H1 (cell line): ENCODE data around the gene SEMG2. TPM values are rescaled to one million over a fixed set of nuclear protein-coding genes. Genes with fewer than 3 reads are reported as not detected.

ENCODE experiments used
- CTCF ChIA-PET: fragments of 300-600 bp; sonication (Branson Sonifier 250); formaldehyde crosslinking; loops from one replicate; lab custom pipeline; 2021; ENCODE audit not compliant: partially characterized antibody; lab: Charles Lee
- POLR2A ChIA-PET: fragments of 300-600 bp; sonication (Branson Sonifier 250); formaldehyde crosslinking; loops from one replicate; lab custom pipeline; 2021; ENCODE audit warnings: inconsistent platforms; ENCODE audit not compliant: partially characterized antibody; lab: Charles Lee
- DNase-seq, 2 experiments: peaks; one replicate each; pipeline versions ENCODE4 v3.0.0 to v3.0.0-alpha.2; 2010 to 2022; ENCODE audit warnings: low spot score in 2 of 2, low read depth in 1 of 2, mixed read lengths in 1 of 2
- FAIRE-seq: peaks from 2 replicates; lab custom pipeline; 2011; peaks lifted over from hg19 to GRCh38; lab: Jason Lieb, UNC
- H2AFZ ChIP-seq: 2 replicates; pipeline ENCODE4 v1.8.1; 2012; ENCODE audit warnings: low read length, inconsistent platforms
- H2AK5ac ChIP-seq: 2 replicates; pipeline ENCODE4 v1.6.1; 2013; ENCODE audit warnings: low read depth, low read length
- H2BK120ac ChIP-seq: replicated peaks from 2 replicates; pipeline ENCODE3; 2013; ENCODE audit warnings: low read depth, low read length, inconsistent platforms
- H2BK12ac ChIP-seq: 2 replicates; pipeline ENCODE4 v1.6.1; 2013; ENCODE audit warnings: low read depth, low read length
- H2BK15ac ChIP-seq: 2 replicates; pipeline ENCODE4 v1.6.1; 2013; ENCODE audit warnings: low read length
- H2BK20ac ChIP-seq: 2 replicates; pipeline ENCODE4 v1.6.1; 2013; ENCODE audit warnings: low read length
- H2BK5ac ChIP-seq: 2 replicates; pipeline ENCODE4 v1.6.1; 2013; ENCODE audit warnings: low read depth, low read length
- H3K14ac ChIP-seq: 2 replicates; pipeline ENCODE4 v1.6.1; 2013; ENCODE audit warnings: inconsistent platforms; ENCODE audit not compliant: insufficient read length
- H3K18ac ChIP-seq: 2 replicates; pipeline ENCODE4 v1.6.1; 2013; ENCODE audit warnings: low read length; ENCODE audit errors: extremely low read depth
- H3K23ac ChIP-seq: 2 replicates; pipeline ENCODE4 v1.6.1; 2013; ENCODE audit warnings: inconsistent platforms; ENCODE audit not compliant: insufficient read length
- H3K23me2 ChIP-seq: 2 replicates; pipeline ENCODE4 v1.6.1; 2013; ENCODE audit warnings: low read depth, low read length
- H3K27ac ChIP-seq: 2 replicates; pipeline ENCODE4 v1.6.1; 2011; ENCODE audit warnings: low read depth, low read length, inconsistent platforms
- H3K27me3 ChIP-seq, 4 experiments: replicated peaks in 1 of 4; 1 replicate in 1 of 4; 2 replicates in 3 of 4; pipeline versions ENCODE4 v1.6.1 to v1.8.1; 2011 to 2013; ENCODE audit warnings: low read length in 3 of 4, mild to moderate bottlenecking in 3 of 4, inconsistent platforms in 2 of 4, mixed read lengths in 2 of 4, moderate library complexity in 1 of 4; ENCODE audit not compliant: control insufficient read depth in 3 of 4, insufficient read depth in 3 of 4; ENCODE audit errors: extremely low read depth in 1 of 4
- H3K36me3 ChIP-seq, 4 experiments: 2 replicates each; pipeline versions ENCODE4 v1.6.1 to v1.8.1; 2011 to 2013; ENCODE audit warnings: mild to moderate bottlenecking in 4 of 4, low read length in 3 of 4, moderate library complexity in 2 of 4, control low read depth in 1 of 4, inconsistent platforms in 1 of 4; ENCODE audit not compliant: insufficient read depth in 4 of 4, control insufficient read depth in 2 of 4
- H3K4ac ChIP-seq: replicated peaks from 2 replicates; pipeline ENCODE3; 2013; ENCODE audit warnings: low read length, low read depth, mixed read lengths, inconsistent platforms; ENCODE audit not compliant: insufficient read length
- H3K4me1 ChIP-seq, 4 experiments: replicated peaks in 1 of 4; 1 replicate in 1 of 4; 2 replicates in 3 of 4; pipeline versions ENCODE4 v1.6.1 to v1.8.1; 2011 to 2013; ENCODE audit warnings: low read length in 3 of 4, inconsistent platforms in 2 of 4, mixed read lengths in 1 of 4; ENCODE audit not compliant: insufficient read depth in 4 of 4, control insufficient read depth in 3 of 4
- H3K4me2 ChIP-seq, 2 experiments: 2 replicates each; pipeline versions ENCODE4 v1.6.1 to v1.8.1; 2011 to 2013; ENCODE audit warnings: low read depth in 2 of 2, low read length in 2 of 2, control low read depth in 1 of 2, inconsistent platforms in 1 of 2, mild to moderate bottlenecking in 1 of 2; ENCODE audit not compliant: insufficient read depth in 1 of 2
- H3K4me3 ChIP-seq, 4 experiments: fragments of 200-600, 300-600 bp in 1 of 4; sonication (generic), shearing (Covaris generic), sonication (Bioruptor Twin) in 1 of 4; 2 replicates each; pipeline versions ENCODE4 v1.5.1 to v1.8.1; 2011 to 2016; ENCODE audit warnings: low read length in 4 of 4, low read depth in 3 of 4, control low read depth in 2 of 4, inconsistent platforms in 2 of 4, mild to moderate bottlenecking in 2 of 4, mixed read lengths in 1 of 4, moderate library complexity in 1 of 4; ENCODE audit not compliant: insufficient read depth in 2 of 4; ENCODE audit errors: extremely low read depth in 1 of 4
- H3K56ac ChIP-seq: replicated peaks from 2 replicates; pipeline ENCODE3; 2013; ENCODE audit warnings: low read depth, mild to moderate bottlenecking, mixed read lengths, low read length, inconsistent platforms; ENCODE audit not compliant: insufficient read length
- H3K79me1 ChIP-seq: 2 replicates; pipeline ENCODE4 v1.6.1; 2013; ENCODE audit warnings: low read depth, low read length, control low read depth
- H3K79me2 ChIP-seq, 2 experiments: 2 replicates each; pipeline versions ENCODE4 v1.6.1 to v1.8.1; 2012 to 2013; ENCODE audit warnings: low read length in 2 of 2, mild to moderate bottlenecking in 2 of 2, inconsistent platforms in 1 of 2; ENCODE audit not compliant: insufficient read depth in 2 of 2, control insufficient read depth in 1 of 2
- H3K9ac ChIP-seq, 4 experiments: replicated peaks in 1 of 4; 1 replicate in 1 of 4; 2 replicates in 3 of 4; pipeline versions ENCODE4 v1.6.1 to v1.8.1; 2011 to 2013; ENCODE audit warnings: low read depth in 3 of 4, low read length in 3 of 4, control low read depth in 2 of 4, mild to moderate bottlenecking in 2 of 4, moderate library complexity in 2 of 4, inconsistent platforms in 1 of 4; ENCODE audit errors: extremely low read depth in 1 of 4
- H3K9me3 ChIP-seq, 2 experiments: 2 replicates each; pipeline versions ENCODE4 v1.6.1 to v1.8.1; 2012 to 2013; ENCODE audit warnings: mild to moderate bottlenecking in 2 of 2, moderate library complexity in 2 of 2, control low read depth in 1 of 2, inconsistent platforms in 1 of 2, low read depth in 1 of 2, low read length in 1 of 2, mixed read lengths in 1 of 2; ENCODE audit not compliant: insufficient read depth in 2 of 2
- H4K20me1 ChIP-seq, 2 experiments: replicated peaks in 1 of 2; 2 replicates each; pipeline versions ENCODE3 to v1.8.1; 2011 to 2013; ENCODE audit warnings: inconsistent platforms in 2 of 2, low read length in 2 of 2, mild to moderate bottlenecking in 1 of 2; ENCODE audit not compliant: insufficient read depth in 2 of 2, control insufficient read depth in 1 of 2
- H4K5ac ChIP-seq: 2 replicates; pipeline ENCODE4 v1.6.1; 2013; ENCODE audit warnings: low read length, low read depth, mixed read lengths, inconsistent platforms; ENCODE audit not compliant: insufficient read length
- H4K8ac ChIP-seq: 2 replicates; pipeline ENCODE4 v1.8.0; 2013; ENCODE audit warnings: mild to moderate bottlenecking, moderate library complexity, low read length, inconsistent platforms; ENCODE audit not compliant: insufficient read depth; ENCODE audit errors: extremely low read depth
- H4K91ac ChIP-seq: replicated peaks from 2 replicates; pipeline ENCODE3; 2013; ENCODE audit warnings: low read length, mixed read lengths, inconsistent platforms; ENCODE audit not compliant: insufficient read length
- BCL11A ChIP-seq, 2 experiments: IDR thresholded peaks; one replicate each; pipeline ENCODE4 v1.6.1; 2011; ENCODE audit warnings: low read depth in 2 of 2, low read length in 2 of 2, mild to moderate bottlenecking in 2 of 2
- CREB1 ChIP-seq: IDR thresholded peaks from 2 replicates; pipeline ENCODE4 v1.6.1; 2012; ENCODE audit warnings: inconsistent platforms
- E2F6 ChIP-seq: IDR thresholded peaks from 2 replicates; pipeline ENCODE4 v1.6.1; 2012; ENCODE audit warnings: inconsistent platforms
- HDAC2 ChIP-seq, 2 experiments: fragments of 300-600 bp in 1 of 2; sonication (generic) in 1 of 2; IDR thresholded peaks; 2 replicates each; pipeline ENCODE4 v1.6.1; 2011 to 2012; ENCODE audit warnings: low read depth in 2 of 2, low read length in 2 of 2, mild to moderate bottlenecking in 2 of 2, moderate library complexity in 2 of 2, borderline replicate concordance in 1 of 2, inconsistent platforms in 1 of 2
- MAX ChIP-seq: IDR thresholded peaks from 2 replicates; pipeline ENCODE4 v1.6.1; 2012; ENCODE audit warnings: inconsistent platforms
- NRF1 ChIP-seq: IDR thresholded peaks from 2 replicates; pipeline ENCODE4 v1.6.1; 2011; ENCODE audit warnings: mild to moderate bottlenecking, low read depth, low read length, improper control_type of control experiment
- RAD21 ChIP-seq, 2 experiments: IDR thresholded peaks in 1 of 2; conservative IDR thresholded peaks in 1 of 2; 2 replicates each; pipeline ENCODE4 v1.6.1; 2011; ENCODE audit warnings: low read depth in 2 of 2, low read length in 2 of 2, improper control_type of control experiment in 1 of 2, inconsistent platforms in 1 of 2, mild to moderate bottlenecking in 1 of 2, moderate library complexity in 1 of 2
- RFX5 ChIP-seq: IDR thresholded peaks from 2 replicates; pipeline ENCODE4 v1.6.1; 2011; ENCODE audit warnings: low read depth, low read length, improper control_type of control experiment, borderline replicate concordance
- SAP30 ChIP-seq: fragments of 300-600 bp; sonication (generic); IDR thresholded peaks from 2 replicates; pipeline ENCODE4 v1.7.1; 2012; ENCODE audit warnings: low read length, moderate library complexity, mild to moderate bottlenecking, inconsistent platforms; ENCODE audit not compliant: insufficient read depth, insufficient replicate concordance
- SIN3A ChIP-seq, 2 experiments: IDR thresholded peaks in 1 of 2; conservative IDR thresholded peaks in 1 of 2; 2 replicates each; pipeline ENCODE4 v1.6.1; 2011 to 2012; ENCODE audit warnings: low read length in 2 of 2, improper control_type of control experiment in 1 of 2, low read depth in 1 of 2, mild to moderate bottlenecking in 1 of 2
- TAF1 ChIP-seq: IDR thresholded peaks from 2 replicates; pipeline ENCODE4 v1.6.1; 2011; ENCODE audit warnings: mild to moderate bottlenecking, low read depth, low read length
- TBP ChIP-seq: IDR thresholded peaks from 2 replicates; pipeline ENCODE4 v1.6.1; 2011; ENCODE audit warnings: low read depth, low read length, improper control_type of control experiment
- WGBS, 2 experiments: shearing (Covaris generic) in 1 of 2; methylation state at CpG; one replicate each; pipeline versions ENCODE4 v1.1.6 to v1.1.7; 2013 to 2015; ENCODE audit warnings: low lambda C conversion rate in 2 of 2, mixed read lengths in 2 of 2, inconsistent platforms in 1 of 2, low coverage in 1 of 2, missing lambda C conversion rate in 1 of 2; ENCODE audit not compliant: insufficient replicate concordance in 2 of 2, insufficient coverage in 1 of 2, insufficient read length in 1 of 2; ENCODE audit errors: extremely low coverage in 1 of 2, missing lambda C conversion rate in 1 of 2; 5-methylcytosine and 5-hydroxymethylcytosine counted together
- polyA plus RNA-seq, 7 experiments: library from polyadenylated mRNA; depleted of rRNA in 3 of 7; stranded (reverse) in 5 of 7; unstranded in 2 of 7; fragments of >200 nt in 5 of 7; fragments of 200-250 nt in 2 of 7; gene quantifications; 1 replicate in 5 of 7; 2 replicates in 1 of 7; 4 replicates in 1 of 7; pipeline versions ENCODE4 v1.2.1 to v1.2.3, GENCODE V29; 2011 to 2013; ENCODE audit warnings: missing spikeins in 2 of 7, mixed read lengths in 2 of 7
- total RNA-seq: library from RNA; stranded (reverse); fragmentation: NEBNext Ultra II Directional; extraction: Animal tissue kit (Norgen Biotek cat#: 25700); gene quantifications from 2 replicates; pipeline ENCODE4 v1.2.1, GENCODE V29; 2021

Gene SEMG2
- total and polyA plus RNA-seq, 2 of the 8 experiments (the other 6 are each of a cell fraction or from before 2014, with no cell fraction given) = not detected

- no peak for FAIRE-seq
- WGBS, 2 experiments = 89% methylated on average over 4 of the region's 4 CpGs; no CpG with 5 or more reads in 1 of the 2 experiments
- H2AK5ac ChIP-seq = no peak overlapping the region
- TF ChIP-seq MAX = no peak
- TF ChIP-seq SAP30 = no peak
- no peak for TF ChIP-seq NRF1
- no peak for TF ChIP-seq BCL11A (IDR thresholded peaks at IDR 0.05; ENCODE audit: low read depth in 2 of 2, low read length in 2 of 2)
- TF ChIP-seq TBP = no peak
- no peak for TF ChIP-seq HDAC2 (IDR thresholded peaks at IDR 0.05; ENCODE audit: borderline replicate concordance in 1 of 2, low read depth in 2 of 2, low read length in 2 of 2)
- no peak for TF ChIP-seq TAF1
- no peak for TF ChIP-seq CREB1
- no peak for TF ChIP-seq SIN3A (conservative IDR thresholded peaks at IDR 0.05 in 1 of 2, IDR thresholded peaks at IDR 0.05 in 1 of 2; ENCODE audit: low read depth in 1 of 2, low read length in 2 of 2)
- no peak for TF ChIP-seq RAD21 (IDR thresholded peaks at IDR 0.05 in 1 of 2, conservative IDR thresholded peaks at IDR 0.05 in 1 of 2; ENCODE audit: low read depth in 2 of 2, low read length in 2 of 2)
- TF ChIP-seq RFX5 = no peak
- no peak for TF ChIP-seq E2F6
Measured at GRCh38 chr20:45218124-45218523, 3.0 kb upstream of the SEMG2 start.

More at GRCh38 chr20:45218124-45218523, 3.0 kb upstream of the SEMG2 start:
- Histone ChIP-seq H2BK20ac (no peak overlapping the region), H2BK12ac (no peak overlapping the region), H3K14ac (no peak overlapping the region), H3K18ac (no peak overlapping the region), H2BK120ac (peak overlapping the region; percentile 72), H3K9me3 (no peaks in the 10 kb centered on the region), H3K4me2 (no peak overlapping the region), H2AFZ (no peak overlapping the region), H3K79me1 (no peaks in the 10 kb centered on the region), H3K4me3 (no peak overlapping the region), H3K27ac (no peak overlapping the region), H3K36me3 (no peaks in the 10 kb centered on the region), H3K56ac (no peak overlapping the region), H3K4me1 (no peaks in the 10 kb centered on the region), H3K4ac (no peak overlapping the region), H3K9ac (no peak overlapping the region), H4K5ac (no peak overlapping the region), H3K23me2 (no peaks in the 10 kb centered on the region), H3K79me2 (no peaks in the 10 kb centered on the region), H3K23ac (no peak overlapping the region), H4K91ac (no peak overlapping the region), H2BK15ac (no peak overlapping the region), H4K8ac (0 out of 2 replicates have a peak overlapping the region, but pooled peaks have one; percentile 41), H4K20me1 (no peaks in the 10 kb centered on the region), H2BK5ac (no peak overlapping the region), H3K27me3 (no peaks in the 10 kb centered on the region; a peak in 1 of 7 replicates)
- ChIA-PET CTCF (interaction anchor here (1.0 to 1.3 kb wide), 3 partner anchors 12 to 128 kb away, joined by 3 to 5 read pairs (median 3); no protein-coding TSS in a partner anchor), POLR2A (no interaction called here)
- no peak for DNase-seq
